ENCODE results near the gene OPHN1.

Gene OPHN1

DNA sequence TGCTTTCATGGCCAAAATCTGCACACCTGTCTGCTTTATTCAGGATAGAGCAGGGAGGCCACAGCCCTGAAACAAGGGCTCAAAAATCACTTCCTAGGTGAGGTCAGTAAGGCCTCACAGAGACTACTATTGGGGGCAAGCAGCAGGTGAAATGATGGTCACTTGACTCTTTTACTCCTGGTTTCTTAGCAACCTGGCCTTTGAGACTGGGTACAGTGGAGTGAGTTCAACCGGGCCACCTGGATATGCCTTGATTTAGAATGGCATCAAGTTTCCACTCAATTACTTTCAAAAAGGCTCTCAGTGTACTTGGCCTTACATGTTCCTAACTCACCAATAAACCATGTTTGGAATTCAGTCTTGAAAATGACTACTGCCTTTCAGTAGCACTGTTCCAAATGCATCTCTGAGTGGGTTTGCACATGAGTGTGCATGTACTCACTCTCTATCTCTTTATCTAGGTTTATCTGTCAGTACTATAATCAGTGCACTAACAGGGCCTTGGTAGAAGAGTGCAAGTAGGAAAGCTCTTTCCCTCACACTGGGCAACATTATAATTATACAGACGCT, 388.2 kb downstream of the OPHN1 start:
- DNase-seq: no peak

DNA sequence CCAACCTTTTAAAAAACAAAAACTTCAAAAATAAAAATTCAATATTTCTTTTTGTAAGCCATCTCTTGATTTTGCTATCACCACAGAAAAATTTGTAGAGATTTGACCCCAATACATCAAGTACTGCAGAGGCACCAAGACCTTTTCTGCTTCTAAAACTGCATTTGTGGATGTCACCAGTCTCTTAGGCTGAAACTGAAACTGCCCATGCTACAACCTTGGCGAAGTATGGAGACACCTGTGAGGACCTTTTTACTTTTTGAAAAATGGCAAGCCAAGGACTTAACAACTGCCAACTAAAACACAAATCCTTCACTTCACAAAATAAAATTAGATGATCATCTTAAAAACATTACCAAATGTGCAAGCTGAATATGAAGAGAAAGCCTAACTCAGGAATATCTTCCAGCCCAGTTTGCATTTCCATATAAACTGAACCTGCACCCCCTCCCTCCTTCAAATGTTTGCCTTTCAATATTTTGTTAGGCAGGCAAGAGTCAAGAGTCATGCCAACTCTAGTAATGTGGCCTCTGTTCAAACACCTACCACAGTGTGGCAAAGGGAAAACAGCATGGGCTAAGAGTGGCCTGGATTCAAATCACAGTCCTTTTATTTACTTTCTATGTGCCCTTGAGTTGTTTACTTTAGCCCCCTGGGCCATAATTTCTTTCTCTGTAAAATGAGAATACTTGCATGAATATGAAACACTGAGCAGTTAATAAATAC, 389.4 kb downstream of the OPHN1 start:
- DNase-seq: no peak

DNA sequence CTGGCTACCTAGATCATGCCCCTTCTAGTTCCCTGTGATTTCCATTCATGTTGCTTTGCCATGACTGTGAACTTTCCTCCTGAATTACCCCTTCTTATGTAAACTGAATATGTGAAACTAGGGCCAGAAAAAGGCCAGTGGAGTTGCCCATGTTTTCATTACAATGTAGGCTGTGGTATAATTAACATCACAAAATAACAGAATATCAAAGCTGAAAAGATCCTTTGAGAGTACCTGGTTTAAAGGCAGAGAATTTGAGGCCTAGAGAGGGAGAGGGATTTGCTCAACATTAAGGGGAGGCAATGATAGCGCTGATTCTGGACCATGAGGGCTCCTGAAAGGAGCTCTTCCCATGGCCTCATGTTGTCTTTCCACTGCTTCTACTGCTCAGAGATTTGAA, 392.2 kb downstream of the OPHN1 start:
- no peak for DNase-seq

DNA sequence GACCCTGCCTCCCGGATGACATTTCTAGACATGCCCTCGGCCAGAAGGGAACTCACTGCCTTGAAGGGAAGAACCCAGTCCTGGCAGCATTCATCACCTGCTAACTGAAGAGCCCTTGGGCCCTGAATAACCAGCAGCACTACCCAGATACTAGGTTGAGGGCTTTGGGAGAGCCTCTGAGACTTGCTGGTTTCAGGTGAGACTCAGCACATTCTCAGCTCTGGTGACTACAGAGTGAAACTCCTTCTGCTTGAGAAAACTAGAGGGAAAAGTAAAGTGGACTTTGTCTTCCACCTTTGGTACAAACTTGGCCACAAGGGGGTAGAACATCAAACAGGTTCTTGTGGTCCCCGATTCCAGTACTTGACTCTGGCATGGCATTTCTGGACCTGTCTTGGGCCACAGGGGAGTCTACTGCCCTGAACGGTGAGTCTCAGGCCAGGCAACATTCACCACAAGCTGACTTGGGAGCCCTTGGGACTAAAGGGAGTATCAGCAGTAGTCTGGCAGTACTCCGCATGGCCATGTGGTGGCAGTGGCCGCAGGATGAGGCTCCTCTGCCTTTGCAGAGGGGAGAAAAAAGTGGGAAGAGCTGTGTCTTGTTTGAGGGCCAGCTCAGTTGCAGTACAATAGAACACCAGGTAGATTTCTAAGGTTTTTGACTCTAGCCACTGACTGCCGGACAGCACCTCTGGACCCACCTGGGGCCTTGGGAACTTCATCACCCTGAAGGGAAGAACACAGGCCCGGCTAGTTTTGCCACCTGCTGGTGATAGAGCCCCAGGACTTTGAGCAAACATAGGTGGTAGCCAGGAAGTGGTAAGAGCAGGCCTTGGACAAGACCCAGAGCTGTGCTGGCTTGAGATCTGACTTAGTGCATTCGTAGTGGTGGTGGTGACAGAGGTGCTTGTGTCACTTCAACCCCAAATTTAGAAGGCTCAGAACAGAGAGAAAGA, 414.8 kb downstream of the OPHN1 start:
- peak; percentile 37 to 64 for DNase-seq

DNA sequence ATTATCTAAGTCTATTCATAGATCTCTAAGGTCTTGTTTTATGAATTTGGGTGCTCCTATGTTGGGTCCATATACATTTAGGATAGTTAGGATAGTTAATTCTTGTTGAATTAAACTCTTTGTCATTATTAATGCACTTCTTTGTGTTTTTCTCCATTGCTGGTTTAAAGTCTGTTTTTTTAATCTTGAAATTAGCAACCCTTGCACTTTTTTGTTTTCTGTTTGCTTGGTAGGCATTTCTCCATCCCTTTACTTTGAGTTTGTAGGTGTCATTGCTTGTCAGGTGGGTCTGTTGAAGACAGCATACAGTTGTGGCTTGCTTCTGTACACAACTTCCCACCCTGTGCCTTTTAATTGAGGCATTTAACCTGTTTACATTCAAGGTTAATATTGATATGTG, 434.8 kb downstream of the OPHN1 start:
- DNase-seq: no peak
